Kidney epithelial cell (primary cell): ENCODE results near the gene TMC6. TPM values are rescaled to one million over a fixed set of nuclear protein-coding genes. Genes with fewer than 3 reads are reported as not detected.

ENCODE experiments used
- DNase-seq: peaks from one replicate; pipeline ENCODE4 v3.0.0-alpha.2; 2010; ENCODE audit warnings: low read depth
- H3K27me3 ChIP-seq: 2 replicates; pipeline ENCODE4 v1.6.0; 2011; ENCODE audit warnings: low read length; ENCODE audit not compliant: control insufficient read depth, insufficient read depth
- H3K36me3 ChIP-seq: 2 replicates; pipeline ENCODE4 v1.5.1; 2011; ENCODE audit warnings: low read length; ENCODE audit not compliant: control insufficient read depth, insufficient read depth
- H3K4me3 ChIP-seq: 2 replicates; pipeline ENCODE4 v1.5.1; 2011; ENCODE audit warnings: low read depth, mild to moderate bottlenecking, control low read depth, low read length
- total RNA-seq: library from RNA; depleted of rRNA; stranded (reverse); fragments of >200 nt; gene quantifications from 2 replicates; pipeline ENCODE4 v1.2.3, GENCODE V29; 2015
- TF ChIP-seq, protein P1 (sequence below): IDR thresholded peaks from 2 replicates; pipeline ENCODE4 v1.5.1; 2011; ENCODE audit warnings: mild to moderate bottlenecking, moderate library complexity, low read length, control low read depth, inconsistent platforms; ENCODE audit not compliant: insufficient read depth, poor library complexity, severe bottlenecking

TMC6 gene
- total RNA-seq, 1 donor from 2014 or later: 88.7 TPM

DNA sequence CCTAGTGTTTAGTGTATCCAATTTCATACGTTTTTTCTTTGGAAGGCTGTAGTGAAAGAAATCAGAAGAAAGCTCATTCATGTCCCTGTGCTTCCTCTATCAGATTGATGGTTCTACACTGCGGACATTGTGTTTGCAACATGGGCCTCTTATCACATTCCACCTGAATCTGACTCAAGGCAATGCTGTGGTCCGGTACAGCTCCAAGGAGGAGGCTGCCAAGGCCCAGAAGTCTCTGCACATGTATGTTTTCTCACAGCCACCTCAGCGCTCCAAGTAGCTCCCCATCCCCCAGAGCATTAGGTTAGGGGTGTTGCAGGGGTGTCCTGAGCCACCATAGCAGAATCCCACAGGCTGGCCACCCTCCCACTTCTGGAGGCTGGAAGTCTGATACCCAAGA, 25.2 kb downstream of the TMC6 start:
- no peaks in the 10 kb centered on the region for H3K27me3 ChIP-seq
- TF ChIP-seq, protein P1, sequence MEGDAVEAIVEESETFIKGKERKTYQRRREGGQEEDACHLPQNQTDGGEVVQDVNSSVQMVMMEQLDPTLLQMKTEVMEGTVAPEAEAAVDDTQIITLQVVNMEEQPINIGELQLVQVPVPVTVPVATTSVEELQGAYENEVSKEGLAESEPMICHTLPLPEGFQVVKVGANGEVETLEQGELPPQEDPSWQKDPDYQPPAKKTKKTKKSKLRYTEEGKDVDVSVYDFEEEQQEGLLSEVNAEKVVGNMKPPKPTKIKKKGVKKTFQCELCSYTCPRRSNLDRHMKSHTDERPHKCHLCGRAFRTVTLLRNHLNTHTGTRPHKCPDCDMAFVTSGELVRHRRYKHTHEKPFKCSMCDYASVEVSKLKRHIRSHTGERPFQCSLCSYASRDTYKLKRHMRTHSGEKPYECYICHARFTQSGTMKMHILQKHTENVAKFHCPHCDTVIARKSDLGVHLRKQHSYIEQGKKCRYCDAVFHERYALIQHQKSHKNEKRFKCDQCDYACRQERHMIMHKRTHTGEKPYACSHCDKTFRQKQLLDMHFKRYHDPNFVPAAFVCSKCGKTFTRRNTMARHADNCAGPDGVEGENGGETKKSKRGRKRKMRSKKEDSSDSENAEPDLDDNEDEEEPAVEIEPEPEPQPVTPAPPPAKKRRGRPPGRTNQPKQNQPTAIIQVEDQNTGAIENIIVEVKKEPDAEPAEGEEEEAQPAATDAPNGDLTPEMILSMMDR: no peak
- H3K36me3 ChIP-seq: no peaks in the 10 kb centered on the region
- no peak for DNase-seq
- H3K4me3 ChIP-seq: no peak overlapping the region

- no peaks in the 10 kb centered on the region for H3K36me3 ChIP-seq
- no peak overlapping the region for H3K4me3 ChIP-seq
- TF ChIP-seq, protein P1: no peak
- H3K27me3 ChIP-seq: no peaks in the 10 kb centered on the region
- DNase-seq: no peak
Observed at GRCh38 chr17:78101542-78101941, 27.0 kb downstream of the TMC6 start.

GRCh38 chr17:78101112-78101511, 27.4 kb downstream of the TMC6 start:
- H3K27me3 ChIP-seq: no peaks in the 10 kb centered on the region
- TF ChIP-seq, protein P1: no peak
- H3K4me3 ChIP-seq: no peak overlapping the region
- H3K36me3 ChIP-seq: no peaks in the 10 kb centered on the region
- no peak for DNase-seq

DNA sequence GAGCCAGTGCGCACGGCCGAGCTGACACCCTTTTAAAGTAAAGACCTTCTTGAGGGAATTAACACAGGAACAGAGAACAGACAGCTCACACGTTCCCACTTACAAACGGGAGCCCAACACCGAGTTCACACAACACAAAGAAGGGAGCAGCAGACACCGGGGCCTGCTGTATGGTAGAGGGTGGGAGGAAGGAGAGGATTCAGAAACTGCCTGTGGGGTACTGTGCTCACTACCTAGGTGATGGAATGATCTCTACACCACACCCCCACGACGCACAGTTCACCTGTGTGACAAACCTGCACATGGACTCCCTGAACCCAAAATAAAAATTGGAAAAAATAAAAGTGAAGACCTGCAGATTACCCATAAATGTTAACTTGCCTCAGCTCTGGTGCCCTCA, 32.5 kb downstream of the TMC6 start:
- Histone ChIP-seq H3K4me3 (no peak overlapping the region), H3K27me3 (no peaks in the 10 kb centered on the region), H3K36me3 (peaks cover 1% of the 10 kb centered on the region)
- TF ChIP-seq, protein P1: no peak
- DNase-seq: no peak

DNA sequence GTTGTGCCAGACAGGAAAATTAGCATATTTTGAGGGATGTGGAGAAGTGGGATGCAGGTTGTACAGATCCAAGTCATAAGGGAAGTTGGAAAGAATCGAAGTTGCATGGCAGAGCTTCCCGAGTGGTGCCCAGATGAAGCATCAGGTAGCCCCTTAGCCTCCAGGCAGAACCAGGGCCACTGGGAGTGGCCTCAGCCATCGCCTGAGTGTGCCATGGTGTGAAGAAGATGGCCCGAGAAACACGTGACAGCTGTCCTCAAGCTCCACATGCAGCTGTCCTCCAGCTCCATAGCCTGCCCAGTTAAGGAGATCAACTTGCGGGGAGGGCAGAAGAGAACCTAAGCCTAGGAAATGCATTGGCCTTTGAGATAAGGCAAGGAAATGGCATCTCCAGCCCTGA, 33.5 kb downstream of the TMC6 start:
- Histone ChIP-seq H3K27me3 (no peaks in the 10 kb centered on the region), H3K4me3 (no peak overlapping the region), H3K36me3 (peaks cover 1% of the 10 kb centered on the region)
- TF ChIP-seq, protein P1: no peak
- DNase-seq: no peak

DNA sequence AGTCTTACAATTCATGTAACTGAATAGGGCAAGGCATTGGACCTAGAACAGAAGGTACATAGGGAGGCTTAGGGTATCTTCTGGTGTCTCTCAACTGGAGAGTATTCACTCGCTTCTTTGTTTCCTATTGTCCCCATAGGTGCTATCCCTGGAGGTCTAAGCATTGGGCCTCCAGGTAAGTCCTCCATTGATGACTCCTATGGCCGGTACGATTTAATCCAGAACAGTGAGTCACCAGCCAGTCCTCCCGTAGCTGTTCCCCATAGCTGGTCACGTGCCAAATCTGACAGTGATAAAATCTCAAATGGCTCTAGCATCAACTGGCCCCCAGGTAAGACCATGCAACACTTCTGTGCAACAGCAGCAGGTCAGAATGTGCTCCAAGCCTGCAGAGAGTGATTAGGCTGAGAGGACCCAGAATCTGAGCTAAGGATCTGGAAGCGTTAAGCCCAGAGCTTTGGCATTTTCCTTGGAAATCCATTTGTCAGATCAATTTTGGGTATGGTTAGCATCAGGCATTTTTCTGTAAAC, 35.7 kb downstream of the TMC6 start:
- peaks cover 1% of the 10 kb centered on the region for H3K36me3 ChIP-seq
- DNase-seq: no peak
- TF ChIP-seq, protein P1: no peak
- H3K4me3 ChIP-seq: no peak overlapping the region
- no peaks in the 10 kb centered on the region for H3K27me3 ChIP-seq
